CD4-positive, alpha-beta T cell treated with Interferon gamma for 1 hour (primary cell): ENCODE results near the gene ARHGAP32.
"Not testable (repeated sequence)": the region's sequence is repeated elsewhere in the genome, so short reads cannot be mapped to it uniquely, and the experiment has no call there.

Experiments
- DNase-seq: peaks from one replicate; pipeline ENCODE4 v3.0.0-alpha.2; 2020

The ARHGAP32 gene

GRCh38 chr11:129195682-129196081, 3.6 kb upstream of the ARHGAP32 start:
- DNase-seq = no peak

- no peak for DNase-seq
Measured at GRCh38 chr11:129191649-129192048, 476 bp downstream of the ARHGAP32 start.

GRCh38 chr11:129190087-129190486, 2.0 kb downstream of the ARHGAP32 start:
- DNase-seq = no peak

GRCh38 chr11:129189646-129190045, 2.5 kb downstream of the ARHGAP32 start:
- DNase-seq = no peak

GRCh38 chr11:129185082-129185481, 7.0 kb downstream of the ARHGAP32 start:
- DNase-seq = not testable (repeated sequence)

- no peak for DNase-seq
Measured at GRCh38 chr11:129184581-129184980, 7.5 kb downstream of the ARHGAP32 start.

DNA sequence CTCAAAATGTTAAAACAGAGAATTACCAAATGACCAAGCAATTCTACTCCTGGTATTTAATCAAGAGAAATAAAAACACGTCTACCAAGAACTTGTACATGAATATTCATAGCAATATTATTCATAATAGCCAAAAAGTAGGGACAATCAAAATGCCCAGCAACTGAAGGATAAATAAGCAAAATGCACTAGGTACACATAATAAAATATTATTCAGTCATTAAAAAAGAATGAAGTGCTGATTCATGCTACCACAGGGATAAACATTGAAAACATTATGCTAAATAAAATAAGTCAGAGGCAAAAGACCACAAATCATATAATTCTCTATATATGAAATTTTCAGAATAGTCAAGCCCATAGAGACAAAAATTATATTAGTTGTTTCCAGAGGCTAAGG, 24.8 kb downstream of the ARHGAP32 start:
- DNase-seq = no peak

- no peak for DNase-seq
Measured at GRCh38 chr11:129163714-129164164, 28.4 kb downstream of the ARHGAP32 start.

- DNase-seq = not testable (repeated sequence)
Measured at GRCh38 chr11:129157080-129157479, 35.0 kb downstream of the ARHGAP32 start.

DNA sequence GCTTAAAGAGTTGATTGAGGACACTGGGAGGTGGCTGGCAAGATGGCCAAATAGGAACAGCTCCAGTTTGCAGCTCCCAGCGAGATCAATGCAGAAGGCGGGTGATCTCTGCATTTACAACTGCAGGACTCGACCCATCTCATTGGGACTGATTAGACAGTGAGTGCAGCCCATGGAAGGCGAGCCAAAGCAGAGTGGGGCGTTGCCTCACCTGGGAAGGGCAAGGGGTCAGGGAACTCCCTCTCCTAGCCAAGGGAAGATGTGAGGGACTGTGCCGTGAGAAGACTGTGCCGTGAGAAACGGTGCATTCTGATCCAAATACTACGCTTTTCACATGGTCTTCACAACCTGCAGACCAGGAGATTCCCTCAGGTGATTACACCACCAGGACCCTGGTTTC, 36.4 kb downstream of the ARHGAP32 start:
- no peak for DNase-seq

DNA sequence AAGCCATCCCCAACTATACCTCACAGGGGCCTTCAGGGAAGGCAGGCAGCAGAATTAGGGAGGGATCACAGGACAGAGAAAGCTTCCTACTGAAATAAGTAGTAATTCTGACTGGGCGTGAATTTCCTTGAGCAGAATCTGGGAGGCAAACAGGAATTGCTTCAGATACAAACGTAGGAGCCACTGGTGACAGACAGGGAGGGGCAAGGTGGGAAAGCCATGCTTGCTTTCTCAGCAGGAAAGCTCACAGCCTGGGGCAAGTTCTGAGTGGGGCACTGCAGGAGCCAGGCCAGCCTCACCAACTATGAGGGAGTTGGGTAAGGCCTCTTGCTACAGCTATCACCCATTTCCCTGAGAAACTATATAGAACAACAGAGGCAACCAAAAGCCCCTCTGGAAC, 43.6 kb downstream of the ARHGAP32 start:
- DNase-seq = no peak

- no peak for DNase-seq
Measured at GRCh38 chr11:129146191-129146590, 45.9 kb downstream of the ARHGAP32 start.

DNA sequence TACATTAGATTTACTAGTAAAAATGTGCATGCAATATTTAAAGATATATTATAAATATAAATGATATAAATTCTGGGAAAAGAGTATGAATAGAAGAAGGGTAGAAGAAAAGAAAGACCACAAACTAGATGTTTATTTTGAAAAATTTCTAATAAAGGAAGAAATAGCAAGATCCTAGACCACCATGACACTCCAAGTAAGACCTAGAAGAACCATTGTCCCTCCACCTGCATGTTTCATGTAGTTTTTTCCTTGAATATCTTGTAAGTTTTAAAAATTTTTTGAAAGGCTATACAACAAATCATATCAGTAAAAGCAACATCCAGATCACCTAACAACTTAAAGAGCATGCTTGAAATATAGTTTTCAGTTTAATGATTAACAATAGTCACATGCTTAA, 46.8 kb downstream of the ARHGAP32 start:
- DNase-seq = no peak

- no peak for DNase-seq
Measured at GRCh38 chr11:129144256-129144655, 47.9 kb downstream of the ARHGAP32 start.

DNA sequence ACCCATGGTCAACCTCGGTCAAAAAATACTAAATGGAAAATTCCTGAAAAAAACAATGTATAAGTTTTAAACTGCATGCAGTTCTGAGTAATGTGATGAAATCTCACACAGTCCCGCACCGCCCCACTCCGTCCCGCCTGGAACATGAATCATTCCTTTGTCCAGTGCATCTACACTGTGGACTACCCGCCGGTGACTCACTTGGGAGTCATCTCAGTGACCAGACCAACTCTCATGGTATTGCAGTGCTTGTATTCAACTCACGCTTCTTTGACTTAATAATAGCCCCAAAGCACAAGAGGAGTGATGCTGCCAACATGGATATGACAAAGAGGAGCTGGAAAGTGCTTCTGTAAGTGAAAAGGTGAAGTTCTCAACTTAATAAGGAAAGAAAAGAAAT, 48.8 kb downstream of the ARHGAP32 start:
- no peak for DNase-seq

- DNase-seq = no peak
Measured at GRCh38 chr11:129141748-129142523, 50.2 kb downstream of the ARHGAP32 start.

DNA sequence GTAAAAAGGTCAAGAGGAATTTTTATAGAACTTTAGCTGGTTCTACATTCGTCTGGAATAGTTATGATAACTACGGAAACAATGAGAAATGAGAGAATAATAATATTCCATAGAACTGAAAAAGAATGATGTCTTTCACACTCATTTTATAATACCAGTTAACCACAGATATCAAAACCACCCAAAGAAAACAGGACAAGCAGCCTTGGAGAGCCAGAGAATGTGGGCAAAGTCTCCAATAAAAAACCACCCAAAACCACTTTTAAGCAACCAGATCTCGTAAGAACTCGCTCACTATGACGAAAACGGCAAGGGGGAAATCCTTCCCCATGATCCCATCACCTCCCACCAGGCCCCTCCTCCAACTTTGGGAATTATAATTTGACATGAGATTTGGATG, 60.8 kb downstream of the ARHGAP32 start:
- no peak for DNase-seq

GRCh38 chr11:129128881-129129620, 63.1 kb downstream of the ARHGAP32 start:
- DNase-seq = not testable (repeated sequence)

DNA sequence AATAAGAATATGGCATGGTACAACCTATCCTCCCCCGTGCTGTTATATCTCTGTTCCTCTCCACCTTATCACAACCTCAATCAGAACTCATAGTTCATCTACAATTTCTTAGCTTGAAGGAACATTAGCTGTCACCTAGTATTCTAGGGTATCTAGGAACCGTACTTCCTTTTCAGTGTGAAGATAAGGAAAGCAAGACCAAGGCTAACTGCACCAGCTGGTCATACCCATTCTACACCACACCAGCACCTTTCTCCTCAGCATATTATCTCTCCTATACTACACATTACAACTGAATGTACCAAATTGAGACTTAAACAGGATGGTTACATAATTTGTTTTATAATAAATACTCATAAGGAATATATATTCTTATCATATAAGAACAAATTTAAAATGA, 73.1 kb downstream of the ARHGAP32 start:
- no peak for DNase-seq

- peak; percentile 19 for DNase-seq
Measured at GRCh38 chr11:129117595-129118350, 74.4 kb downstream of the ARHGAP32 start.

DNA sequence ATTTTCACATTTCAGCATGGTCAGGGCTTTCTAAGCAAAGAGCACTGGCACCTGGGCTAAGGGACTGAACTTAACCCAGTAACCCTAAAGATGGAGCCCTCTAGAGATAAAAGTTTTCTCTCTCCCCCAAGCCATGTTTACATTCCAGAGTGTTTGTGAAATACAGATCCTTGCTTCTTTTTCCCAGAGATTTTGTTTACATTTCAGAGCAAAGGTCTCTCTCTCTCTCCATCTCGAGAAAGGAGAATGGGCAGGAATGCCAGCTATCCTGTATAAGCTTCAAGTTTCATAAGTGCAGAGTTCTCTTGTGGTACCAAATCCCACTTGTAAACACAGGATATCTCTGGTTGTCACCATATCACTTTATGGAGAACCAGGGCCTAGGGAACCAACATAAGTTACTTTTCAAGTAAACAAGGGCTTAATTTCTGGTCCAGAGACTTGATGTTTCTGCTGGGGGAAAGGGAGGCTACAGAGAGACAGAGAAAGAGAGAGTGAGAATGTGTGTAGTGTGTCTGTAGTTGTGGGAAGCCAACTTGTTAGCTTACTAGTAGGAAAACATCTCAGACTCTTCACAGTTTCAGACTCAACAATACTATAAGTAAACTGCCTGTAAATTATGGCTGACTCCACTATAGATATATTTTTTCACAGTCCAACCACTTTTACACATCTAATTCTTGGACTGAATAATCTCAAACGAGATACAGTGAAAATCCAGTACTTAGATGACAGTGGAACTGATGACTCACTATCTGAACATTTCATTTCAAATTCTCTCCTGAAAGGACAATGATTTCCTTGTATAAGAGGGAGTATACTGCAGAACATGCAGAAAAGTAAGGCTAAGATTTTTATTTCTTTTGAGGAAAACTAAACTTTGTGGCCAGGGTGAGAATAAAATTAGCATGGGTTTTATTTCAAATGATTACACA, 76.2 kb downstream of the ARHGAP32 start:
- no peak for DNase-seq

GRCh38 chr11:129109701-129110100, 82.4 kb downstream of the ARHGAP32 start:
- DNase-seq = no peak
